GM23338 (cell line): ENCODE measurements around the gene NXPH4. TPM values are rescaled to one million over a fixed set of nuclear protein-coding genes. Genes with fewer than 3 reads are reported as not detected.

Experiments
- ATAC-seq: fragments of 200-7000 bp; cut with Tn5 transposase; 3 replicates; pipeline ENCODE4 v1.9.1; 2020
- DNase-seq: peaks from one replicate; pipeline ENCODE4 v3.0.0-alpha.2; 2015; ENCODE audit warnings: low spot score
- H2AFZ ChIP-seq: fragments of 200-600 bp; sonication (generic); 2 replicates; pipeline ENCODE4 v1.8.0; 2016; ENCODE audit warnings: antibody characterized with exemption, mild to moderate bottlenecking, moderate library complexity
- H3F3A ChIP-seq: fragments of 200-600 bp; sonication (generic); replicated peaks from 2 replicates; pipeline ENCODE4 v1.8.0; 2017; ENCODE audit warnings: antibody characterized with exemption, mixed run types, low read depth
- H3K27ac ChIP-seq: fragments of 200-600 bp; sonication (generic); 2 replicates; pipeline ENCODE4 v1.6.1; 2016; ENCODE audit warnings: low read depth
- H3K27me3 ChIP-seq: fragments of 200-600 bp; sonication (generic); 2 replicates; pipeline ENCODE4 v1.8.0; 2016; ENCODE audit warnings: mild to moderate bottlenecking, mixed run types, moderate library complexity; ENCODE audit not compliant: insufficient read depth
- H3K36me3 ChIP-seq: fragments of 200-600 bp; sonication (generic); 2 replicates; pipeline ENCODE4 v1.8.0; 2016; ENCODE audit warnings: mild to moderate bottlenecking; ENCODE audit not compliant: insufficient read depth
- H3K4me1 ChIP-seq: fragments of 200-600 bp; sonication (generic); 2 replicates; pipeline ENCODE4 v1.8.0; 2016; ENCODE audit warnings: mild to moderate bottlenecking, moderate library complexity; ENCODE audit not compliant: insufficient read depth
- H3K4me2 ChIP-seq: fragments of 200-600 bp; sonication (generic); 2 replicates; pipeline ENCODE4 v1.7.1; 2017; ENCODE audit warnings: mixed run types
- H3K4me3 ChIP-seq: fragments of 200-600 bp; sonication (generic); 2 replicates; pipeline ENCODE4 v1.6.1; 2016; ENCODE audit warnings: mixed run types
- H3K79me2 ChIP-seq: fragments of 200-600 bp; sonication (generic); replicated peaks from 2 replicates; pipeline ENCODE4 v1.8.0; 2017; ENCODE audit warnings: mild to moderate bottlenecking; ENCODE audit not compliant: insufficient read depth
- H3K9me2 ChIP-seq: fragments of 200-600 bp; sonication (generic); 2 replicates; pipeline ENCODE4 v1.8.0; 2017; ENCODE audit not compliant: insufficient read depth
- H4K20me1 ChIP-seq: fragments of 200-600 bp; sonication (generic); replicated peaks from 2 replicates; pipeline ENCODE4 v1.8.0; 2017; ENCODE audit warnings: mild to moderate bottlenecking; ENCODE audit not compliant: insufficient read depth
- H3K27ac Mint-ChIP-seq: 2 replicates; pipeline ENCODE4 v1.8.0; 2020; ENCODE audit warnings: inconsistent platforms, mild to moderate bottlenecking, moderate library complexity, mixed read lengths
- H3K27me3 Mint-ChIP-seq: 3 replicates; pipeline ENCODE4 v1.8.0; 2022; ENCODE audit warnings: low read depth, mild to moderate bottlenecking, moderate library complexity, mixed read lengths, inconsistent platforms; ENCODE audit not compliant: insufficient read depth, poor library complexity
- H3K36me3 Mint-ChIP-seq: 3 replicates; pipeline ENCODE4 v1.8.0; 2021; ENCODE audit warnings: low read depth, mild to moderate bottlenecking, inconsistent platforms, moderate library complexity, mixed read lengths
- H3K4me1 Mint-ChIP-seq: 3 replicates; pipeline ENCODE4 v1.8.0; 2020; ENCODE audit warnings: mild to moderate bottlenecking, inconsistent platforms, mixed read lengths
- H3K4me3 Mint-ChIP-seq: 3 replicates; pipeline ENCODE4 v1.8.0; 2021; ENCODE audit warnings: moderate library complexity, mild to moderate bottlenecking, inconsistent platforms, mixed read lengths
- H3K9me3 Mint-ChIP-seq: 3 replicates; pipeline ENCODE4 v1.8.0; 2020; ENCODE audit warnings: moderate library complexity, mild to moderate bottlenecking, inconsistent platforms, mixed read lengths
- CREB1 ChIP-seq: fragments of 250-450 bp; sonication (Bioruptor Pico); IDR thresholded peaks from 2 replicates; pipeline ENCODE4 v1.5.0; 2020; ENCODE audit warnings: low read depth, mild to moderate bottlenecking, moderate library complexity
- EZH2phosphoT487 ChIP-seq: fragments of 200-600 bp; sonication (generic); IDR thresholded peaks from one replicate; pipeline ENCODE4 v1.8.1; 2018; ENCODE audit warnings: antibody characterized with exemption; ENCODE audit not compliant: unreplicated experiment
- POLR2AphosphoS5 ChIP-seq: IDR thresholded peaks from 2 replicates; pipeline ENCODE4 v1.6.1; 2016; ENCODE audit warnings: antibody characterized with exemption, low read depth
- REST ChIP-seq: IDR thresholded peaks from one replicate; pipeline ENCODE4 v1.6.1; 2018; ENCODE audit warnings: antibody characterized with exemption; ENCODE audit not compliant: unreplicated experiment
- ZNF114 ChIP-seq: fragments of 250-450 bp; sonication (Bioruptor Pico); IDR thresholded peaks from 2 replicates; pipeline ENCODE4 v1.5.0; 2020; ENCODE audit warnings: mild to moderate bottlenecking, moderate library complexity
- ZNF331 ChIP-seq: fragments of 250-450 bp; sonication (Bioruptor Pico); IDR thresholded peaks from 2 replicates; pipeline ENCODE4 v1.5.0; 2020; ENCODE audit warnings: low read depth, mild to moderate bottlenecking, moderate library complexity
- long read RNA-seq: library from polyadenylated mRNA; unstranded; transcript quantifications from one replicate; pipeline ENCODE4 v2.0.0, GENCODE V29; 2020; ENCODE audit not compliant: unreplicated experiment
- polyA plus RNA-seq: library from polyadenylated mRNA; unstranded; fragments of >200 nt; fragmentation: Nextera tagmentation; extraction: Ambion mirVana; gene quantifications from 2 replicates; pipeline ENCODE4 v1.2.1, GENCODE V29; 2016
- total RNA-seq: library from RNA; depleted of rRNA; stranded (reverse); fragments of >200 nt; shearing (Covaris generic); gene quantifications from 2 replicates; pipeline ENCODE4 v1.2.3, GENCODE V29; 2014; rRNA removed
- TF ChIP-seq, protein P1 (sequence below), 2 experiments: fragments of 200-600 bp in 1 of 2; sonication (generic) in 1 of 2; conservative IDR thresholded peaks; 2 replicates each; pipeline versions ENCODE4 v1.5.1 to v1.6.1; 2016 to 2017; ENCODE audit warnings: antibody characterized with exemption in 2 of 2, low read depth in 2 of 2, mild to moderate bottlenecking in 2 of 2, moderate library complexity in 1 of 2
- TF ChIP-seq, protein P2 (sequence below): fragments of 250-450 bp; sonication (Bioruptor Pico); IDR thresholded peaks from 2 replicates; pipeline ENCODE4 v1.5.0; 2020; ENCODE audit warnings: mild to moderate bottlenecking, moderate library complexity

Gene NXPH4
- 1.5 and 4.5 TPM in 2 replicates for total RNA-seq
- polyA plus RNA-seq = 0.89 and 1.1 TPM in 2 replicates
- long read RNA-seq = 0 reads

GRCh38 chr12:57216014-57216911 lies at the start of gene NXPH4:
TSS of gene NXPH4 (plus strand) at chr12:57216794. CDS start at chr12:57216970, 176 bp downstream.
- no peaks in the 10 kb centered on the region for H3K79me2 ChIP-seq
- peak within 1 kb of the TSS; percentile 90 for H2AFZ ChIP-seq
- H3K9me3 Mint-ChIP-seq = peaks cover 3% of the 10 kb centered on the region
- 0 out of 2 replicates have a peak, but pooled peaks cover 21% of the 10 kb centered on the region for H3F3A ChIP-seq
- peaks cover 44% of the 10 kb centered on the region for H3K4me1 ChIP-seq
- H3K27ac ChIP-seq = no peak within 1 kb of the TSS
- peak within 1 kb of the TSS; percentile 62 for H3K4me3 ChIP-seq
- TF ChIP-seq, protein P1, sequence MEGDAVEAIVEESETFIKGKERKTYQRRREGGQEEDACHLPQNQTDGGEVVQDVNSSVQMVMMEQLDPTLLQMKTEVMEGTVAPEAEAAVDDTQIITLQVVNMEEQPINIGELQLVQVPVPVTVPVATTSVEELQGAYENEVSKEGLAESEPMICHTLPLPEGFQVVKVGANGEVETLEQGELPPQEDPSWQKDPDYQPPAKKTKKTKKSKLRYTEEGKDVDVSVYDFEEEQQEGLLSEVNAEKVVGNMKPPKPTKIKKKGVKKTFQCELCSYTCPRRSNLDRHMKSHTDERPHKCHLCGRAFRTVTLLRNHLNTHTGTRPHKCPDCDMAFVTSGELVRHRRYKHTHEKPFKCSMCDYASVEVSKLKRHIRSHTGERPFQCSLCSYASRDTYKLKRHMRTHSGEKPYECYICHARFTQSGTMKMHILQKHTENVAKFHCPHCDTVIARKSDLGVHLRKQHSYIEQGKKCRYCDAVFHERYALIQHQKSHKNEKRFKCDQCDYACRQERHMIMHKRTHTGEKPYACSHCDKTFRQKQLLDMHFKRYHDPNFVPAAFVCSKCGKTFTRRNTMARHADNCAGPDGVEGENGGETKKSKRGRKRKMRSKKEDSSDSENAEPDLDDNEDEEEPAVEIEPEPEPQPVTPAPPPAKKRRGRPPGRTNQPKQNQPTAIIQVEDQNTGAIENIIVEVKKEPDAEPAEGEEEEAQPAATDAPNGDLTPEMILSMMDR (conservative IDR thresholded peaks at IDR 0.05; ENCODE audit: low read depth in 2 of 2) = peak in 1 of 2 experiments; percentile 16; a peak in 2 of 4 replicates
- no peak for TF ChIP-seq POLR2AphosphoS5
- no peaks in the 10 kb centered on the region for H3K9me2 ChIP-seq
- no peak within 1 kb of the TSS for H3K27ac Mint-ChIP-seq
- peaks cover 10% of the 10 kb centered on the region; the same call in 1 of the 2 replicates for H4K20me1 ChIP-seq
- H3K27me3 Mint-ChIP-seq = peaks cover 72% of the 10 kb centered on the region
- peaks cover 14% of the 10 kb centered on the region for H3K36me3 Mint-ChIP-seq
- peaks cover 78% of the 10 kb centered on the region for H3K27me3 ChIP-seq
- H3K4me1 Mint-ChIP-seq = peaks cover 56% of the 10 kb centered on the region
- ATAC-seq (peak; percentile 21), DNase-seq (peak; percentile 86)
- peak within 1 kb of the TSS; percentile 73 for H3K4me3 Mint-ChIP-seq
- H3K4me2 ChIP-seq = peak within 1 kb of the TSS; percentile 84
- no peaks in the 10 kb centered on the region for H3K36me3 ChIP-seq

- Histone ChIP-seq H2AFZ (no peak overlapping the region), H4K20me1 (peaks cover 13% of the 10 kb centered on the region; the same call in 1 of the 2 replicates), H3K4me1 (no peaks in the 10 kb centered on the region), H3K79me2 (no peaks in the 10 kb centered on the region), H3K4me2 (no peak overlapping the region), H3K27me3 (no peaks in the 10 kb centered on the region), H3K36me3 (peaks cover 38% of the 10 kb centered on the region), H3K27ac (no peak overlapping the region), H3K9me2 (no peaks in the 10 kb centered on the region), H3F3A (peaks cover 9% of the 10 kb centered on the region; the same call in 1 of the 2 replicates), H3K4me3 (no peak overlapping the region)
- DNase-seq = no peak
- H3K27me3 Mint-ChIP-seq = peaks cover 13% of the 10 kb centered on the region
- H3K9me3 Mint-ChIP-seq = no peaks in the 10 kb centered on the region; the same call in 2 of the 3 replicates
- no peak overlapping the region for H3K27ac Mint-ChIP-seq
- ATAC-seq = no peak
- peaks cover 6% of the 10 kb centered on the region for H3K4me1 Mint-ChIP-seq
- peaks cover 89% of the 10 kb centered on the region for H3K36me3 Mint-ChIP-seq
- no peak overlapping the region for H3K4me3 Mint-ChIP-seq
- TF ChIP-seq EZH2phosphoT487 (no peak), ZNF331 (CRISPR knock-in tag) (no peak), ZNF114 (CRISPR knock-in tag) (no peak), REST (no peak), CREB1 (CRISPR knock-in tag) (no peak)
- TF ChIP-seq, protein P2, sequence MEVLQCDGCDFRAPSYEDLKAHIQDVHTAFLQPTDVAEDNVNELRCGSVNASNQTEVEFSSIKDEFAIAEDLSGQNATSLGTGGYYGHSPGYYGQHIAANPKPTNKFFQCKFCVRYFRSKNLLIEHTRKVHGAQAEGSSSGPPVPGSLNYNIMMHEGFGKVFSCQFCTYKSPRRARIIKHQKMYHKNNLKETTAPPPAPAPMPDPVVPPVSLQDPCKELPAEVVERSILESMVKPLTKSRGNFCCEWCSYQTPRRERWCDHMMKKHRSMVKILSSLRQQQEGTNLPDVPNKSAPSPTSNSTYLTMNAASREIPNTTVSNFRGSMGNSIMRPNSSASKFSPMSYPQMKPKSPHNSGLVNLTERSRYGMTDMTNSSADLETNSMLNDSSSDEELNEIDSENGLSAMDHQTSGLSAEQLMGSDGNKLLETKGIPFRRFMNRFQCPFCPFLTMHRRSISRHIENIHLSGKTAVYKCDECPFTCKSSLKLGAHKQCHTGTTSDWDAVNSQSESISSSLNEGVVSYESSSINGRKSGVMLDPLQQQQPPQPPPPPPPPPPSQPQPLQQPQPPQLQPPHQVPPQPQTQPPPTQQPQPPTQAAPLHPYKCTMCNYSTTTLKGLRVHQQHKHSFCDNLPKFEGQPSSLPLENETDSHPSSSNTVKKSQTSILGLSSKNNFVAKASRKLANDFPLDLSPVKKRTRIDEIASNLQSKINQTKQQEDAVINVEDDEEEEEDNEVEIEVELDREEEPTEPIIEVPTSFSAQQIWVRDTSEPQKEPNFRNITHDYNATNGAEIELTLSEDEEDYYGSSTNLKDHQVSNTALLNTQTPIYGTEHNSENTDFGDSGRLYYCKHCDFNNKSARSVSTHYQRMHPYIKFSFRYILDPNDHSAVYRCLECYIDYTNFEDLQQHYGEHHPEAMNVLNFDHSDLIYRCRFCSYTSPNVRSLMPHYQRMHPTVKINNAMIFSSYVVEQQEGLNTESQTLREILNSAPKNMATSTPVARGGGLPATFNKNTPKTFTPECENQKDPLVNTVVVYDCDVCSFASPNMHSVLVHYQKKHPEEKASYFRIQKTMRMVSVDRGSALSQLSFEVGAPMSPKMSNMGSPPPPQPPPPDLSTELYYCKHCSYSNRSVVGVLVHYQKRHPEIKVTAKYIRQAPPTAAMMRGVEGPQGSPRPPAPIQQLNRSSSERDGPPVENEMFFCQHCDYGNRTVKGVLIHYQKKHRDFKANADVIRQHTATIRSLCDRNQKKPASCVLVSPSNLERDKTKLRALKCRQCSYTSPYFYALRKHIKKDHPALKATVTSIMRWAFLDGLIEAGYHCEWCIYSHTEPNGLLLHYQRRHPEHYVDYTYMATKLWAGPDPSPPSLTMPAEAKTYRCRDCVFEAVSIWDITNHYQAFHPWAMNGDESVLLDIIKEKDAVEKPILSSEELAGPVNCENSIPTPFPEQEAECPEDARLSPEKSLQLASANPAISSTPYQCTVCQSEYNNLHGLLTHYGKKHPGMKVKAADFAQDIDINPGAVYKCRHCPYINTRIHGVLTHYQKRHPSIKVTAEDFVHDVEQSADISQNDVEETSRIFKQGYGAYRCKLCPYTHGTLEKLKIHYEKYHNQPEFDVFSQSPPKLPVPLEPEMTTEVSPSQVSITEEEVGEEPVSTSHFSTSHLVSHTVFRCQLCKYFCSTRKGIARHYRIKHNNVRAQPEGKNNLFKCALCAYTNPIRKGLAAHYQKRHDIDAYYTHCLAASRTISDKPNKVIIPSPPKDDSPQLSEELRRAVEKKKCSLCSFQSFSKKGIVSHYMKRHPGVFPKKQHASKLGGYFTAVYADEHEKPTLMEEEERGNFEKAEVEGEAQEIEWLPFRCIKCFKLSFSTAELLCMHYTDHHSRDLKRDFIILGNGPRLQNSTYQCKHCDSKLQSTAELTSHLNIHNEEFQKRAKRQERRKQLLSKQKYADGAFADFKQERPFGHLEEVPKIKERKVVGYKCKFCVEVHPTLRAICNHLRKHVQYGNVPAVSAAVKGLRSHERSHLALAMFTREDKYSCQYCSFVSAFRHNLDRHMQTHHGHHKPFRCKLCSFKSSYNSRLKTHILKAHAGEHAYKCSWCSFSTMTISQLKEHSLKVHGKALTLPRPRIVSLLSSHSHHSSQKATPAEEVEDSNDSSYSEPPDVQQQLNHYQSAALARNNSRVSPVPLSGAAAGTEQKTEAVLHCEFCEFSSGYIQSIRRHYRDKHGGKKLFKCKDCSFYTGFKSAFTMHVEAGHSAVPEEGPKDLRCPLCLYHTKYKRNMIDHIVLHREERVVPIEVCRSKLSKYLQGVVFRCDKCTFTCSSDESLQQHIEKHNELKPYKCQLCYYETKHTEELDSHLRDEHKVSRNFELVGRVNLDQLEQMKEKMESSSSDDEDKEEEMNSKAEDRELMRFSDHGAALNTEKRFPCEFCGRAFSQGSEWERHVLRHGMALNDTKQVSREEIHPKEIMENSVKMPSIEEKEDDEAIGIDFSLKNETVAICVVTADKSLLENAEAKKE (CRISPR knock-in tag) = no peak
These were observed 49.6 kb upstream of the NXPH4 start for GRCh38 chr12:57166971-57167371.
